Type B pancreatic cell (in vitro differentiated cells): Measurements from ENCODE around the gene GTF3C2. TPM values are rescaled to one million over a fixed set of nuclear protein-coding genes. Genes with fewer than 3 reads are reported as not detected.

Experiments used
- DNase-seq: peaks from one replicate; pipeline ENCODE4 v3.0.0; 2021; ENCODE audit warnings: mixed read lengths; ENCODE audit not compliant: unreplicated experiment; ENCODE audit errors: extremely low spot score
- H3K27ac Mint-ChIP-seq: 2 replicates; pipeline ENCODE4 v1.8.0; 2021; ENCODE audit warnings: mild to moderate bottlenecking, mixed read lengths
- H3K27me3 Mint-ChIP-seq: 2 replicates; pipeline ENCODE4 v1.8.0; 2021; ENCODE audit warnings: mixed read lengths
- H3K36me3 Mint-ChIP-seq: 2 replicates; pipeline ENCODE4 v1.8.0; 2021; ENCODE audit warnings: mixed read lengths
- H3K4me1 Mint-ChIP-seq: one replicate; pipeline ENCODE4 v1.8.0; 2021; ENCODE audit warnings: mixed read lengths; ENCODE audit not compliant: unreplicated experiment
- H3K4me3 Mint-ChIP-seq: 2 replicates; pipeline ENCODE4 v1.8.0; 2021; ENCODE audit warnings: mild to moderate bottlenecking, mixed read lengths
- H3K9me3 Mint-ChIP-seq: 2 replicates; pipeline ENCODE4 v1.8.0; 2021; ENCODE audit warnings: mixed read lengths
- total RNA-seq: library from RNA; stranded (reverse); gene quantifications from 2 replicates; pipeline ENCODE4 v1.2.1, GENCODE V29; 2021; ENCODE audit warnings: low replicate concordance
- TF ChIP-seq, protein P1 (sequence below): fragments of 200-600 bp; sonication (generic); conservative IDR thresholded peaks from 2 replicates; pipeline ENCODE4 v1.5.0; 2021; ENCODE audit warnings: antibody characterized with exemption, mild to moderate bottlenecking

GTF3C2 gene
- total RNA-seq, 1 donor from 2014 or later = 76.5 TPM

DNA sequence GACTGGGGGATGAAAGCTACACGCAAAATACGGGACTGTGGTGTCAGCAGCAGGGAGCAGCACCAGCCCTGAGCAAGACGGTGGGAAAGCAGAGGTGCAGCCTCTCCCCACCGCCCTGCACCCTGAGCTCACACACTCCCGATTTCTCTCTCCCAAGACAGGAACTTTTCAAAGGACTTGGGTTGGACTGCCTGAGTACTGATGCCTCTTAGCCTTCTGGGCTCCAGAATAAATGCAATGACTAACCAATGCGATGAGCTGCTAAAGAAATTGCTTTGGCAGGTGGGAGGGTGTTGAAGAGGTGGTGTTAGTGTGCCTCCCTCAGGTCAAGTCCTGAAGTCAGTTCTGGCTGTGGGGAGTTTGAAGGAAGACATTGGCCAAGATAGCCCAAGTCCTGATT is 64.7 kb downstream of the GTF3C2 start:
- TF ChIP-seq, protein P1, sequence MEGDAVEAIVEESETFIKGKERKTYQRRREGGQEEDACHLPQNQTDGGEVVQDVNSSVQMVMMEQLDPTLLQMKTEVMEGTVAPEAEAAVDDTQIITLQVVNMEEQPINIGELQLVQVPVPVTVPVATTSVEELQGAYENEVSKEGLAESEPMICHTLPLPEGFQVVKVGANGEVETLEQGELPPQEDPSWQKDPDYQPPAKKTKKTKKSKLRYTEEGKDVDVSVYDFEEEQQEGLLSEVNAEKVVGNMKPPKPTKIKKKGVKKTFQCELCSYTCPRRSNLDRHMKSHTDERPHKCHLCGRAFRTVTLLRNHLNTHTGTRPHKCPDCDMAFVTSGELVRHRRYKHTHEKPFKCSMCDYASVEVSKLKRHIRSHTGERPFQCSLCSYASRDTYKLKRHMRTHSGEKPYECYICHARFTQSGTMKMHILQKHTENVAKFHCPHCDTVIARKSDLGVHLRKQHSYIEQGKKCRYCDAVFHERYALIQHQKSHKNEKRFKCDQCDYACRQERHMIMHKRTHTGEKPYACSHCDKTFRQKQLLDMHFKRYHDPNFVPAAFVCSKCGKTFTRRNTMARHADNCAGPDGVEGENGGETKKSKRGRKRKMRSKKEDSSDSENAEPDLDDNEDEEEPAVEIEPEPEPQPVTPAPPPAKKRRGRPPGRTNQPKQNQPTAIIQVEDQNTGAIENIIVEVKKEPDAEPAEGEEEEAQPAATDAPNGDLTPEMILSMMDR = no peak
- Mint-ChIP-seq H3K27ac (no peak overlapping the region), H3K27me3 (peaks cover 53% of the 10 kb centered on the region), H3K36me3 (no peaks in the 10 kb centered on the region), H3K4me1 (peaks cover 7% of the 10 kb centered on the region), H3K4me3 (no peak overlapping the region), H3K9me3 (no peaks in the 10 kb centered on the region)
- DNase-seq = no peak

DNA sequence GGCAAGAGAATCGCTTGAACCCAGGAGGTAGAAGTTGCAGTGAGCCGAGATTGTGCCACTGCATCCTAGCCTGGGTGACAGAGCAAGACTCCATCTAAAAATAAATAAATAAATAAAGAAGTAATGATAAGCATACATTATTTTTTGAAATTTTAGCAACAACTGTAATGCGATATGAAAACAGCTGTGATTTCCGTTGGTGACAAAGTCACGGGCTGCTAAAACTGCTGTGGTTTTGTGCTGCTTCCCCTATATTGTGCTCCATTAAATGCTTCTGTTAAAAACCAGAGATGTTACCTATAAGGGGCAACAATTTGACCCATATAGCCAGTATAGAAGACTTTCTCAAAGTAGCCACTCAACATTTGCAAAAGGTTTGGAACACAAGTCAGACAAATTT is 66.0 kb downstream of the GTF3C2 start:
- Mint-ChIP-seq H3K36me3 (no peaks in the 10 kb centered on the region), H3K4me3 (no peak overlapping the region), H3K9me3 (no peaks in the 10 kb centered on the region), H3K4me1 (peaks cover 7% of the 10 kb centered on the region), H3K27me3 (peaks cover 57% of the 10 kb centered on the region), H3K27ac (no peak overlapping the region)
- no peak for DNase-seq
- TF ChIP-seq, protein P1 = no peak

DNA sequence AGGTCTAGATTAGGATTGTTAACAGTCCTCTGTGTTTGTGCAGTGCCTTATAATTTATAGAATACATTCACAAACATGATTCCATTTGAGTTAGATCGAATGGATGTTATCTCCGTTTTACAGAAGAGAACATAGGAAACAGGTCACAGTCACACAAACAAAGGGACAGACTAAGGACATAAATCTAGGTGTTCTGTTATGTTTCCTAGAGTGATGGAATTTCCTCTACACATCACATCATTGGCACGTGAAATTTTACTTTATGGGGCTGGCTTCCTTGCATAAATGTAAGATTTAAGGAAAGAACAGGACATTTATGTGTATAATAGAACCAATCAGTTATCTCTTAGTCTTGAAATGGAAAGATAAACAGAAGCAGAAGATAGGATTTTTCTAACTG is 68.0 kb downstream of the GTF3C2 start:
- DNase-seq = no peak
- Mint-ChIP-seq H3K27ac (no peak overlapping the region), H3K36me3 (no peaks in the 10 kb centered on the region), H3K27me3 (peaks cover 73% of the 10 kb centered on the region), H3K4me3 (no peak overlapping the region), H3K4me1 (peaks cover 7% of the 10 kb centered on the region), H3K9me3 (no peaks in the 10 kb centered on the region)
- TF ChIP-seq, protein P1 = no peak

DNA sequence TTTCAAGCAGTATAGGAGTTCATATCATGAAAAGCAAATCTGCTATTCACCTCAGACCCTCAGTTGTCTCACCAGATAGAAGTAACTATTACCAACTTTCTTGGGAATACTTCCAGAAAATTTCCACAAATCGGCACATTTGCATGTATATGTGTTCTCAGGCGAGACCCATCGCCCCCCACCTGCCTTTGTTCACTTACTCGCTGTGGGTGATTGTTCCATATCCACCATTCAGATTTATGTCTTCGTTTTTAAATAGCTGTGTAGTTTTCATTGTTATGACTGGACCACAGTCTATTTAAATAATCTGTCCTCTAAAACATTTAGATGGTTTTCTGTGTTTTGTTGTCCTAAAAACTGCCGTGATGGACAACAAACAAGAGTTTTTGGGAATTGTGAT is 71.1 kb downstream of the GTF3C2 start:
- H3K4me3 Mint-ChIP-seq = no peak overlapping the region
- peaks cover 83% of the 10 kb centered on the region for H3K27me3 Mint-ChIP-seq
- no peaks in the 10 kb centered on the region for H3K9me3 Mint-ChIP-seq
- no peak for DNase-seq
- H3K36me3 Mint-ChIP-seq = no peaks in the 10 kb centered on the region
- H3K27ac Mint-ChIP-seq = no peak overlapping the region
- TF ChIP-seq, protein P1 = no peak
- H3K4me1 Mint-ChIP-seq = no peaks in the 10 kb centered on the region

DNA sequence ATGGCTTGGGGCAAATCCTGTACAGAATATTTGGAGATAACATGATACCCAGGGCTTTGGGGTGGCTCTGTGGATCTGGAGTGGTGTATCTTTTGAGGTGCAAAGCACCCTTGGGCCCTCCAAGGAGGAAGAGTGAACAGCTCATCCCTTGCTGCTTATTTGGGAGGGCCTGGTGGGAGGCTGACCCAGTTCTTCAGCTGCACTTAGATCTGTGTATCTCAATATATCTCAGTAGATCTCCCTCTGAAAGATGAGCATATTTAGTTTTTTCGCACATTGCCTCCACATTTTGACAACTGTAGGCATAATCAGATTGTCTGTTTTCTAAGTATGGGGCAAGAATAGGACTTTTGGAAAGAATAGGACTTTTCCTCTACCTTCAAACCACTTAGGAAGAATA is 71.6 kb downstream of the GTF3C2 start:
- Mint-ChIP-seq H3K27ac (no peak overlapping the region), H3K4me1 (no peaks in the 10 kb centered on the region), H3K27me3 (peaks cover 84% of the 10 kb centered on the region), H3K9me3 (no peaks in the 10 kb centered on the region), H3K36me3 (no peaks in the 10 kb centered on the region), H3K4me3 (no peak overlapping the region)
- TF ChIP-seq, protein P1 = no peak
- DNase-seq = no peak

DNA sequence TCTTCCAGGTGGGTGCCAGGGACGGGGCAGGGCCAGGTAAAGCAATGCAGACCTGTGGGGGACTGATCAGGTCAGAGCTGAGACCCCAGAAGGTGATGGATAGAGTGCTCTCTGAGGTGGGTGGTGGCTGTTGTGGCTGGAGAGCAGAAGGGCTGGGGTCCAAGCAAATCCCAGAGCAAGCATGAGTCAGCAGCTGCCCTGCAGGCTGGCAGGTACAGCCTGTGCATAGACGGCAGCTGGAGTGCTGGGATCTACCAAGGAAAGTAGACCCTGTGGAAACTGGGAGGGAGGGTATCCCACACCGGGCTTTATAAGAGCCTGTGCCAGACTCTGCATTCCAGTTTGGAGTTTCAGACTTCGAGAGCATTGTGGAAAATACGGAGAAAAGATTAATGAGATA is 73.7 kb downstream of the GTF3C2 start:
- no peak overlapping the region for H3K27ac Mint-ChIP-seq
- peaks cover 81% of the 10 kb centered on the region for H3K27me3 Mint-ChIP-seq

More for the DNA sequence above, 73.7 kb downstream of the GTF3C2 start:
- Mint-ChIP-seq H3K9me3 (no peaks in the 10 kb centered on the region), H3K4me3 (no peak overlapping the region), H3K4me1 (no peaks in the 10 kb centered on the region), H3K36me3 (no peaks in the 10 kb centered on the region)
- DNase-seq = no peak
- TF ChIP-seq, protein P1 = no peak
